DOHH2 (cell line): Measurements from ENCODE around the gene TLL2.

Experiments used
- H3F3A ChIP-seq: fragments of 200-600 bp; sonication (generic), shearing (Covaris generic); 2 replicates; pipeline ENCODE4 v1.6.0; 2016; ENCODE audit warnings: antibody characterized with exemption, mild to moderate bottlenecking; ENCODE audit not compliant: control insufficient read depth, insufficient read depth
- H3K27ac ChIP-seq: fragments of 200-600 bp; sonication (generic); 2 replicates; pipeline ENCODE4 v1.5.1; 2014; ENCODE audit warnings: low read depth, mild to moderate bottlenecking, low read length, moderate library complexity
- H3K27me3 ChIP-seq: fragments of 200-600 bp; sonication (generic); 2 replicates; pipeline ENCODE4 v1.6.1; 2014; ENCODE audit warnings: mild to moderate bottlenecking, low read length, mixed read lengths; ENCODE audit not compliant: control insufficient read depth
- H3K36me3 ChIP-seq: fragments of 200-600 bp; sonication (generic); 2 replicates; pipeline ENCODE4 v1.6.1; 2014; ENCODE audit warnings: mild to moderate bottlenecking, low read length, moderate library complexity, mixed read lengths; ENCODE audit not compliant: control insufficient read depth
- H3K4me1 ChIP-seq: fragments of 200-600 bp; sonication (generic); 2 replicates; pipeline ENCODE4 v1.6.1; 2014; ENCODE audit warnings: mild to moderate bottlenecking, low read length, mixed read lengths; ENCODE audit not compliant: control insufficient read depth
- H3K4me2 ChIP-seq: fragments of 200-600 bp; sonication (generic); 2 replicates; pipeline ENCODE4 v1.6.0; 2014; ENCODE audit warnings: mild to moderate bottlenecking, low read length, moderate library complexity
- H3K4me3 ChIP-seq: fragments of 200-600 bp; sonication (generic); 2 replicates; pipeline ENCODE4 v1.5.1; 2014; ENCODE audit warnings: mild to moderate bottlenecking, low read length, mixed read lengths
- H3K79me2 ChIP-seq: fragments of 200-600 bp; sonication (generic); 2 replicates; pipeline ENCODE4 v1.6.1; 2014; ENCODE audit warnings: mild to moderate bottlenecking, low read length, mixed read lengths; ENCODE audit not compliant: control insufficient read depth
- H3K9me2 ChIP-seq: fragments of 200-600 bp; sonication (generic); replicated peaks from 2 replicates; pipeline ENCODE4 v1.6.1; 2014; ENCODE audit warnings: mild to moderate bottlenecking, low read length, mixed read lengths; ENCODE audit not compliant: control insufficient read depth
- H3K9me3 ChIP-seq: fragments of 200-600 bp; sonication (generic); 2 replicates; pipeline ENCODE4 v1.6.1; 2014; ENCODE audit warnings: antibody characterized with exemption, low read length, mixed read lengths; ENCODE audit not compliant: control insufficient read depth, insufficient read depth
- H4K20me1 ChIP-seq: fragments of 200-600 bp; sonication (generic); 2 replicates; pipeline ENCODE4 v1.6.0; 2014; ENCODE audit warnings: low read depth, mild to moderate bottlenecking, antibody characterized with exemption, low read length, moderate library complexity; ENCODE audit not compliant: control insufficient read depth, insufficient read depth
- CTCF ChIP-seq: fragments of 200-600 bp; sonication (generic); IDR thresholded peaks from one replicate; pipeline ENCODE4 v1.5.1; 2014; ENCODE audit warnings: antibody characterized with exemption, mild to moderate bottlenecking, low read depth, low read length; ENCODE audit not compliant: poor library complexity, severe bottlenecking
- EZH2phosphoT487 ChIP-seq: fragments of 200-600 bp; sonication (generic); IDR thresholded peaks from 2 replicates; pipeline ENCODE4 v1.6.1; 2017; ENCODE audit warnings: borderline replicate concordance, mild to moderate bottlenecking, antibody characterized with exemption, low read length, moderate library complexity, mixed read lengths

The TLL2 gene

DNA sequence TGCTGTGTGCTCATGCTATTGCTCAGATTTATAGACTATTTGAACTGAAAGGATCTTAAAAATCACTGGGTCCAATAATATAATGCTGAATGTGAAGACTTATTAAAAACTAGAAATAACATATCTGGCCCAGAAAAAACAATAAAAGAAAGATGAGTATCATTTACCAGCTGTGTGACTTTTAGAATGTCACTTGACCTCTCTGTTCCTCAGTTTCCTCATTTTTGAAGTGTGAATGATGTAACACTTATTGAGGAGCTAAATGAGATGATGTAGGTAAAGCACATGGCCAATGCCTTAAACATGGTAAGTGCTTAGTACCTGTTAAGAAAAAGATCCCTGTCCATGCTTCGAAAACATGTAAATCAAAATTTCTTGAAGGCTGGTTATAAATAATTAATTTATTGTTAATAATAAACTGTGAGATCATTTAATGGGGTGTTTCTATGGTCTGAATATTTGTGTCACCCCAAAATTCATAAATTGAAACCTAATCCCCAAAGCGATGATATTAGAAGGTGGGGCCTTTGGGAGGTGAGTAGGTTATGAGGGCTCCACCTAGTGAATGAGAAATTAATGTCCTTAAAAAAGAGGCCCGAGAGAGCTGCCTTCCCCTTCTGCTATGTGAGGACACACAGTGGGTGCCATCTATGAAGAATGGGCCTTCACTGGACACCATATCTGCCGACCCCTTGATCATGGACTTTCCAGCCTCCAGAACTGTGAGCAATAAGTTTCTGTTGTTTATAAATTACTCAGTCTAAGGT lies 196.5 kb downstream of the TLL2 start:
- Histone ChIP-seq H3K36me3 (no peaks in the 10 kb centered on the region), H3K4me2 (no peak overlapping the region), H4K20me1 (no peaks in the 10 kb centered on the region), H3K79me2 (no peaks in the 10 kb centered on the region), H3K4me3 (no peak overlapping the region), H3F3A (no peaks in the 10 kb centered on the region), H3K27me3 (no peaks in the 10 kb centered on the region), H3K27ac (no peak overlapping the region), H3K4me1 (peaks cover 6% of the 10 kb centered on the region), H3K9me3 (no peaks in the 10 kb centered on the region), H3K9me2 (no peaks in the 10 kb centered on the region)
- TF ChIP-seq CTCF: peak; percentile 27
- TF ChIP-seq EZH2phosphoT487: no peak
